GM18951 (cell line): ENCODE data around the gene EIF5A.

Experiments
- POLR2A ChIP-seq: IDR thresholded peaks from 4 replicates; pipeline ENCODE4 v1.6.1; 2011; ENCODE audit warnings: mild to moderate bottlenecking; ENCODE audit not compliant: insufficient read length, insufficient read depth; ENCODE audit errors: extremely low read depth
- in situ Hi-C: fragments of 300-500 bp; cut with MboI; formaldehyde crosslinking; loops from one replicate; pipeline ENCODE4 v1.12.0; 2022; ENCODE audit warnings: low sequenced_read_pairs, mixed read lengths, inconsistent platforms; ENCODE audit not compliant: unreplicated experiment

The EIF5A gene

GRCh38 chr17:7354262-7354843 is 46.9 kb downstream of the EIF5A start:
- in situ Hi-C loops, result no loop called here
- no peak for TF ChIP-seq POLR2A

DNA sequence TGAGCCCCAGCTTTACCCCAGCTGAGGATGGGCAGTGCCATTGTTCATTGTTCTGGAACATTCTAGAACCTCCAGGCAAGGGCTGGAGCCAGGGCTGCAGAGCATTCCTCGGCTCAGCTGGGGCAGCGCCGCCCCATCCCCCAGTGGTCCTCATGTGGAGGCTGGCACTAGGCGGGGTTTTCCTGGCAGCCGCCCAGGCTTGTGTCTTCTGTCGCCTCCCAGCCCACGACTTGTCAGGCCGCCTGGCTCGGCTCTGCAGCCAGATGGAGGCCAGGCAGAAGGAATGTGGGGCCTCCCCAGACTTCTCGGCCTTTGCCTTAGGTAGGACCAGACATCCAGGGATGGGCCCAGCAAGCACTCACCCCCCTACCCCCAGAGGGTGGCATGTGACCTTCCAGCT is 47.6 kb downstream of the EIF5A start, which contains the start of gene TMEM95:
Gene TMEM95 (plus strand): TSS at position 104 of the 400 bp plus-strand sequence. CDS start 49 bp downstream, at position 153.
- in situ Hi-C loops, result no loop called here
- TF ChIP-seq POLR2A, result no peak

GRCh38 chr17:7355573-7355972 is 48.1 kb downstream of the EIF5A start:
- in situ Hi-C loops, result no loop called here
- no peak for TF ChIP-seq POLR2A

GRCh38 chr17:7356072-7356549 is 48.7 kb downstream of the EIF5A start:
- no peak for TF ChIP-seq POLR2A
- in situ Hi-C loops, result no loop called here

DNA sequence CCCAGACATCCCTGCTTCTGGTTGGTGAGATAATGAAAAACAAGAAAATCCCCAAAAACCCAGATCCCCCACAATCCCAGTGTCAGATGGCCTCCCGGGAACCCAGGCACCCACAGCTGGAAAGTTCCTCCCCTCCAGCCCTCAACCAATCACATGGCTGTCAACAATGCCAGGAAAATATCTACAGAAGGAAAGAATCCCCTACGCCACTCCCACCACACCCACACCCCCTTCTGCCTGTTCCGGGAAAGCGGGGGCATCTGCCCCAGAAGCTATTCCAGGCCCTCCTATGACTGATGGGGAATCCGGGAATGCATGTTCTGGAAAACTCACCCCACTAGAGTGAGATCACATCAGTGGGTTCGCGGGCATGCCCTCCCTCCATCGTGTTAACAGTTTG is 49.3 kb downstream of the EIF5A start:
- in situ Hi-C loops, result no loop called here
- no peak for TF ChIP-seq POLR2A

GRCh38 chr17:7357381-7357780 is 50.0 kb downstream of the EIF5A start:
- in situ Hi-C loops, result no loop called here
- TF ChIP-seq POLR2A, result no peak

GRCh38 chr17:7361906-7362305 is 54.5 kb downstream of the EIF5A start:
- no peak for TF ChIP-seq POLR2A
- in situ Hi-C loops, result no loop called here
